GM12878 (cell line): ENCODE data around the gene VWA3B. TPM values are rescaled to one million over a fixed set of nuclear protein-coding genes. Genes with fewer than 3 reads are reported as not detected.

Experiments
- ATAC-seq: fragments of 200-7000 bp; cut with Tn5 transposase; 3 replicates; pipeline ENCODE4 v1.9.1; 2020; ENCODE audit warnings: mild to moderate bottlenecking, moderate library complexity
- BruUV-seq: library from RNA; stranded (reverse); fragments of 400-500 nt; replicated peaks from 2 replicates; lab custom pipeline; 2021; lab: Mats Ljungman, UMichigan
- CTCF ChIA-PET: fragments of 300-600 bp; sonication (Branson Sonifier 250); formaldehyde crosslinking; extraction: SDS; loops from one replicate; lab custom pipeline; 2021; ENCODE audit warnings: inconsistent platforms; lab: Yijun Ruan, JAX
- POLR2A ChIA-PET: fragments of 350-600 bp; formaldehyde crosslinking; extraction: SDS; loops from one replicate; lab custom pipeline; 2021; ENCODE audit warnings: inconsistent platforms; lab: Charles Lee
- RAD21 ChIA-PET: fragments of 300-600 bp; sonication (Branson Sonifier 250); formaldehyde crosslinking; loops from one replicate; lab custom pipeline; 2023; ENCODE audit warnings: antibody characterized with exemption; ENCODE audit not compliant: unreplicated experiment; lab: Charles Lee
- SMC1A ChIA-PET: fragments of 300-600 bp; sonication (Branson Sonifier 250); formaldehyde crosslinking; loops from one replicate; lab custom pipeline; 2023; ENCODE audit not compliant: unreplicated experiment, uncharacterized antibody; lab: Charles Lee
- DNase-seq: peaks from one replicate; pipeline ENCODE4 v3.0.0-alpha.2; 2011; ENCODE audit warnings: low read depth, low spot score
- FAIRE-seq: peaks from 3 replicates; lab custom pipeline; 2011; peaks lifted over from hg19 to GRCh38; lab: Jason Lieb, UNC
- H2AFZ ChIP-seq: 2 replicates; pipeline ENCODE4 v1.6.0; 2011; ENCODE audit warnings: low read depth, low read length, control low read depth; ENCODE audit not compliant: control insufficient read depth
- H3K27ac ChIP-seq: 2 replicates; pipeline ENCODE4 v1.5.1; 2011; ENCODE audit warnings: control low read depth; ENCODE audit not compliant: control insufficient read depth, insufficient read depth
- H3K27me3 ChIP-seq, 2 experiments: replicated peaks in 1 of 2; 2 replicates each; pipeline versions ENCODE4 v1.6.0 to v1.6.1; 2011; ENCODE audit warnings: low read length in 1 of 2; ENCODE audit not compliant: control insufficient read depth in 2 of 2, insufficient read depth in 2 of 2
- H3K36me3 ChIP-seq, 2 experiments: 2 replicates each; pipeline ENCODE4 v1.5.1; 2011; ENCODE audit warnings: low read length in 1 of 2; ENCODE audit not compliant: control insufficient read depth in 2 of 2, insufficient read depth in 2 of 2
- H3K4me1 ChIP-seq: 2 replicates; pipeline ENCODE4 v1.6.1; 2011; ENCODE audit warnings: mild to moderate bottlenecking, low read length, moderate library complexity, mixed read lengths; ENCODE audit not compliant: control insufficient read depth, insufficient read depth
- H3K4me2 ChIP-seq: 2 replicates; pipeline ENCODE4 v1.6.0; 2011; ENCODE audit warnings: control low read depth; ENCODE audit not compliant: control insufficient read depth, insufficient read depth
- H3K4me3 ChIP-seq: fragments of 200-600 bp; sonication (generic); 2 replicates; pipeline ENCODE4 v1.5.1; 2016
- H3K79me2 ChIP-seq: 2 replicates; pipeline ENCODE4 v1.6.0; 2011; ENCODE audit warnings: low read length; ENCODE audit not compliant: control insufficient read depth, insufficient read depth
- H3K9ac ChIP-seq: 2 replicates; pipeline ENCODE4 v1.8.0; 2011; ENCODE audit warnings: low read length, control low read depth, mixed read lengths; ENCODE audit not compliant: control insufficient read depth, insufficient read depth
- H3K9me3 ChIP-seq: replicated peaks from 3 replicates; pipeline ENCODE4 v1.5.1; 2011; ENCODE audit warnings: mild to moderate bottlenecking, low read length; ENCODE audit not compliant: control insufficient read depth, insufficient read depth
- H4K20me1 ChIP-seq: 2 replicates; pipeline ENCODE4 v1.6.0; 2011; ENCODE audit not compliant: control insufficient read depth, insufficient read depth
- ATF7 ChIP-seq: fragments of 450-650 bp; IDR thresholded peaks from 2 replicates; pipeline ENCODE4 v1.6.1; 2016; ENCODE audit warnings: low read depth, mild to moderate bottlenecking
- BRCA1 ChIP-seq: IDR thresholded peaks from 2 replicates; pipeline ENCODE4 v1.6.1; 2011; ENCODE audit warnings: low read depth, low read length, improper control_type of control experiment
- CHD2 ChIP-seq: IDR thresholded peaks from 2 replicates; pipeline ENCODE4 v1.6.1; 2011; ENCODE audit warnings: low read depth, low read length, improper control_type of control experiment, borderline replicate concordance
- CTCF ChIP-seq, 3 experiments: IDR thresholded peaks in 2 of 3; conservative IDR thresholded peaks in 1 of 3; 2 replicates each; pipeline ENCODE4 v1.5.1; 2011; ENCODE audit warnings: low read depth in 3 of 3, low read length in 3 of 3, mild to moderate bottlenecking in 3 of 3, control low read depth in 2 of 3, moderate library complexity in 2 of 3, inconsistent platforms in 1 of 3, mixed read lengths in 1 of 3; ENCODE audit not compliant: control insufficient read depth in 2 of 3, insufficient read depth in 1 of 3; ENCODE audit errors: extremely low read depth in 1 of 3
- EP300 ChIP-seq, 2 experiments: fragments of 150-350 bp in 1 of 2; IDR thresholded peaks; 2 replicates each; pipeline ENCODE4 v1.6.1; 2011 to 2012; ENCODE audit warnings: low read depth in 2 of 2, low read length in 2 of 2, borderline replicate concordance in 1 of 2, improper control_type of control experiment in 1 of 2, inconsistent platforms in 1 of 2; ENCODE audit not compliant: control insufficient read depth in 1 of 2
- ETV6 ChIP-seq, 2 experiments: fragments of 450-650 bp in 1 of 2; IDR thresholded peaks in 1 of 2; conservative IDR thresholded peaks in 1 of 2; 2 replicates each; pipeline ENCODE4 v1.6.1; 2014; ENCODE audit warnings: antibody characterized with exemption in 1 of 2, borderline replicate concordance in 1 of 2, low read depth in 1 of 2, mild to moderate bottlenecking in 1 of 2, moderate library complexity in 1 of 2
- MEF2A ChIP-seq: IDR thresholded peaks from 2 replicates; pipeline ENCODE4 v1.6.1; 2011; ENCODE audit warnings: low read depth, mild to moderate bottlenecking, low read length, moderate library complexity; ENCODE audit not compliant: insufficient read depth
- MYC ChIP-seq: IDR thresholded peaks from 2 replicates; pipeline ENCODE4 v1.6.1; 2011; ENCODE audit warnings: mild to moderate bottlenecking, low read length, moderate library complexity, inconsistent platforms; ENCODE audit not compliant: insufficient read depth, insufficient replicate concordance, insufficient read length, severe bottlenecking
- NRF1 ChIP-seq: conservative IDR thresholded peaks from 2 replicates; pipeline ENCODE4 v1.6.1; 2011; ENCODE audit warnings: mild to moderate bottlenecking, low read depth, low read length, improper control_type of control experiment
- PAX5 ChIP-seq: IDR thresholded peaks from 2 replicates; pipeline ENCODE4 v1.6.1; 2011; ENCODE audit warnings: low read depth, low read length, borderline replicate concordance
- PBX3 ChIP-seq: IDR thresholded peaks from 2 replicates; pipeline ENCODE4 v1.6.1; 2011; ENCODE audit warnings: mild to moderate bottlenecking, low read depth, low read length, moderate library complexity; ENCODE audit not compliant: insufficient replicate concordance
- PML ChIP-seq: IDR thresholded peaks from 2 replicates; pipeline ENCODE4 v1.6.1; 2012; ENCODE audit warnings: low read length, inconsistent platforms
- RBBP5 ChIP-seq: fragments of 200-600 bp; sonication (generic); conservative IDR thresholded peaks from 2 replicates; pipeline ENCODE4 v1.6.1; 2016
- SMAD5 ChIP-seq: IDR thresholded peaks from 2 replicates; pipeline ENCODE4 v1.6.1; 2016; ENCODE audit warnings: antibody characterized with exemption, low read depth
- SUZ12 ChIP-seq: fragments of 200-600 bp; sonication (generic); IDR thresholded peaks from one replicate; pipeline ENCODE4 v1.6.1; 2018; ENCODE audit warnings: antibody characterized with exemption, mild to moderate bottlenecking; ENCODE audit not compliant: unreplicated experiment
- TBL1XR1 ChIP-seq: IDR thresholded peaks from 2 replicates; pipeline ENCODE4 v1.6.1; 2012; ENCODE audit warnings: low read depth, low read length, improper control_type of control experiment
- WRNIP1 ChIP-seq: IDR thresholded peaks from 2 replicates; pipeline ENCODE4 v1.6.1; 2011; ENCODE audit warnings: low read depth, low read length, improper control_type of control experiment, borderline replicate concordance
- YY1 ChIP-seq: IDR thresholded peaks from 2 replicates; pipeline ENCODE4 v1.6.1; 2011; ENCODE audit warnings: low read depth, mild to moderate bottlenecking, low read length
- ZBTB11 ChIP-seq: fragments of 450-650 bp; formaldehyde crosslinking; IDR thresholded peaks from 2 replicates; pipeline ENCODE4 v1.5.0; 2022; ENCODE audit warnings: mild to moderate bottlenecking, missing genetic modification characterization
- WGBS: methylation state at CpG from one replicate; pipeline ENCODE4 v1.1.6; 2016; ENCODE audit warnings: low lambda C conversion rate; ENCODE audit not compliant: insufficient replicate concordance, insufficient coverage; ENCODE audit errors: missing lambda C conversion rate; 5-methylcytosine and 5-hydroxymethylcytosine counted together
- in situ Hi-C: fragments of 300-500 bp; cut with MboI; formaldehyde crosslinking; loops from 9 replicates; pipeline ENCODE4 v1.14.3; 2018; ENCODE audit warnings: mixed read lengths
- intact Hi-C: fragments of 100-400 bp; cut with micrococcal nuclease; formaldehyde crosslinking; loops from one replicate; pipeline ENCODE4 v1.14.2; 2022; ENCODE audit not compliant: unreplicated experiment
- polyA plus RNA-seq, 11 experiments: library from polyadenylated mRNA; depleted of rRNA in 4 of 11; unstranded in 6 of 11; stranded (reverse) in 5 of 11; fragments of >200 nt; fragmentation: Nextera tagmentation in 4 of 11; fragmentation: Illumina TruSeq in 1 of 11; extraction: Ambion mirVana in 4 of 11; extraction: Trizol in 1 of 11; gene quantifications; 1 replicate in 1 of 11; 2 replicates in 10 of 11; pipeline versions ENCODE4 v1.2.1 to v1.2.3, GENCODE V29; 2011 to 2016; ENCODE audit warnings: inconsistent platforms in 2 of 11, missing spikeins in 2 of 11, low read depth in 1 of 11
- total RNA-seq, 4 experiments: library from RNA; depleted of rRNA in 3 of 4; stranded (reverse); fragments of >200 nt in 3 of 4; fragmentation: Illumina TruSeq in 1 of 4; extraction: Trizol in 1 of 4; gene quantifications; 2 replicates each; pipeline versions ENCODE4 v1.2.1 to v1.2.3, GENCODE V29; 2013 to 2021

The VWA3B gene
- total and polyA plus RNA-seq, 10 of the 15 experiments (the other 5 are each of a cell fraction or from before 2014, with no cell fraction given) = 0.04 to 0.86 (median 0.19) TPM; not detected in 4

GRCh38 chr2:98122524-98122923 lies 35.6 kb downstream of the VWA3B start:
- no TSS peak for BruUV-seq
- TF ChIP-seq PML (no peak), SUZ12 (no peak), YY1 (no peak), TBL1XR1 (no peak), RBBP5 (no peak), ATF7 (no peak), BRCA1 (no peak), ETV6 (conservative IDR thresholded peaks at IDR 0.05 in 1 of 2, IDR thresholded peaks at IDR 0.05 in 1 of 2; ENCODE audit: borderline replicate concordance in 1 of 2, low read depth in 1 of 2) (no peak), CTCF (IDR thresholded peaks at IDR 0.05 in 2 of 3, conservative IDR thresholded peaks at IDR 0.05 in 1 of 3; ENCODE audit: control insufficient read depth in 2 of 3, extremely low read depth in 1 of 3, insufficient read depth in 1 of 3, low read depth in 3 of 3, low read length in 3 of 3) (no peak), NRF1 (no peak), MEF2A (no peak), PBX3 (no peak), WRNIP1 (no peak), PAX5 (no peak), SMAD5 (no peak), EP300 (IDR thresholded peaks at IDR 0.05; ENCODE audit: borderline replicate concordance in 1 of 2, control insufficient read depth in 1 of 2, low read depth in 2 of 2, low read length in 2 of 2) (no peak), CHD2 (no peak), MYC (no peak), ZBTB11 (CRISPR knock-in tag) (no peak)

More at GRCh38 chr2:98122524-98122923, 35.6 kb downstream of the VWA3B start:
- H3K4me1 ChIP-seq = peaks cover 4% of the 10 kb centered on the region
- no peak for DNase-seq
- H3K27me3 ChIP-seq = no peaks in the 10 kb centered on the region; a peak in 1 of 4 replicates
- H3K4me2 ChIP-seq = no peak overlapping the region
- intact Hi-C loops (no loop called here), in situ Hi-C loops (no loop called here)
- ChIA-PET SMC1A (no interaction called here), POLR2A (interaction anchor here (0.8 kb wide), 1 partner anchor 9 kb away, joined by 3 read pairs; no protein-coding TSS in a partner anchor), RAD21 (no interaction called here), CTCF (no interaction called here)
- 81% methylated on average over 3 of the region's 3 CpGs for WGBS
- no peak for ATAC-seq
- H3K9ac ChIP-seq = no peak overlapping the region
- no peak overlapping the region for H2AFZ ChIP-seq
- no peak overlapping the region for H3K27ac ChIP-seq
- no peaks in the 10 kb centered on the region for H3K79me2 ChIP-seq
- no peaks in the 10 kb centered on the region for H3K36me3 ChIP-seq
- no peaks in the 10 kb centered on the region for H4K20me1 ChIP-seq
- no peak for FAIRE-seq
- no peaks in the 10 kb centered on the region for H3K9me3 ChIP-seq
- no peak overlapping the region for H3K4me3 ChIP-seq
